ENCODE results near the gene FXYD2. TPM values are rescaled to one million over a fixed set of nuclear protein-coding genes. Genes with fewer than 3 reads are reported as not detected.

The FXYD2 gene
- total RNA-seq, 1 donor from 2014 or later, result 44.6 TPM

DNA sequence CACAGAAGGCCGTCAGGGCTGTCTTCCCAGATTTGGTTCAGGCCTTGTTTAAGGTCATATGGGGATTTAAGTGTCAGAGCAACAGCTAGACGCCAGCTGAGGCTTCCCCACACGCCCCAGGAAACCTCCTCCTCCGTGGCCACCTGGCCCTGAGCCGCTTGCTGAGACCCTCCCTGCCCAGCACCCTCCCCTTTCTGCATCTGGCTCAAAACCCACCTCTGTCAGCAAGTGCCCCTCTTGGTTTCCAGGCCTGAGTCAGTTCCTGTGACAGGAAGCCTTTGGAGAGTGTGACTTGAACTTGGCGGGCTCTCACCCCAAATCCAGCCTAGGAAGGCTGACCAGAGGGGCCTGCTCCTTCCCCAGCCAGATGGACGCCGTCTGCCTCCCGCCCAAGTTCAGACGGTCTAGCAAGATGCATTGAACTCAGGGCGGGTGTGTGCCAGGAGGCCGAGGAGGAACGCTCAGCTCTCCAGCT, 561 bp downstream of the FXYD2 start:
- peak; percentile 15 for DNase-seq
- TF ChIP-seq, protein P1, sequence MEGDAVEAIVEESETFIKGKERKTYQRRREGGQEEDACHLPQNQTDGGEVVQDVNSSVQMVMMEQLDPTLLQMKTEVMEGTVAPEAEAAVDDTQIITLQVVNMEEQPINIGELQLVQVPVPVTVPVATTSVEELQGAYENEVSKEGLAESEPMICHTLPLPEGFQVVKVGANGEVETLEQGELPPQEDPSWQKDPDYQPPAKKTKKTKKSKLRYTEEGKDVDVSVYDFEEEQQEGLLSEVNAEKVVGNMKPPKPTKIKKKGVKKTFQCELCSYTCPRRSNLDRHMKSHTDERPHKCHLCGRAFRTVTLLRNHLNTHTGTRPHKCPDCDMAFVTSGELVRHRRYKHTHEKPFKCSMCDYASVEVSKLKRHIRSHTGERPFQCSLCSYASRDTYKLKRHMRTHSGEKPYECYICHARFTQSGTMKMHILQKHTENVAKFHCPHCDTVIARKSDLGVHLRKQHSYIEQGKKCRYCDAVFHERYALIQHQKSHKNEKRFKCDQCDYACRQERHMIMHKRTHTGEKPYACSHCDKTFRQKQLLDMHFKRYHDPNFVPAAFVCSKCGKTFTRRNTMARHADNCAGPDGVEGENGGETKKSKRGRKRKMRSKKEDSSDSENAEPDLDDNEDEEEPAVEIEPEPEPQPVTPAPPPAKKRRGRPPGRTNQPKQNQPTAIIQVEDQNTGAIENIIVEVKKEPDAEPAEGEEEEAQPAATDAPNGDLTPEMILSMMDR (IDR thresholded peaks at IDR 0.05), result no peak
- Mint-ChIP-seq H3K27ac (no peak overlapping the region), H3K27me3 (peaks cover 26% of the 10 kb centered on the region), H3K4me1 (peaks cover 50% of the 10 kb centered on the region), H3K4me3 (no peak overlapping the region), H3K36me3 (ENCODE audit: low read depth) (no peaks in the 10 kb centered on the region), H3K9me3 (no peaks in the 10 kb centered on the region)
- ChIA-PET CTCF (interaction anchor here (1.1 to 11.0 kb wide), 8 partner anchors 9 to 398 kb away, joined by 3 to 265 read pairs (median 9); no protein-coding TSS in a partner anchor), POLR2A (interaction anchor here (1.4 to 2.9 kb wide), 5 partner anchors 9 to 229 kb away, joined by 4 to 20 read pairs (median 13); partner anchors contain the start of gene IL10RA)
- intact Hi-C loops (cut with micrococcal nuclease), result loop anchor here (1.0 to 5.0 kb wide), 6 partner anchors 17 to 348 kb away; no protein-coding TSS in a partner anchor
- no peak for ATAC-seq (ENCODE audit: low read depth)

DNA sequence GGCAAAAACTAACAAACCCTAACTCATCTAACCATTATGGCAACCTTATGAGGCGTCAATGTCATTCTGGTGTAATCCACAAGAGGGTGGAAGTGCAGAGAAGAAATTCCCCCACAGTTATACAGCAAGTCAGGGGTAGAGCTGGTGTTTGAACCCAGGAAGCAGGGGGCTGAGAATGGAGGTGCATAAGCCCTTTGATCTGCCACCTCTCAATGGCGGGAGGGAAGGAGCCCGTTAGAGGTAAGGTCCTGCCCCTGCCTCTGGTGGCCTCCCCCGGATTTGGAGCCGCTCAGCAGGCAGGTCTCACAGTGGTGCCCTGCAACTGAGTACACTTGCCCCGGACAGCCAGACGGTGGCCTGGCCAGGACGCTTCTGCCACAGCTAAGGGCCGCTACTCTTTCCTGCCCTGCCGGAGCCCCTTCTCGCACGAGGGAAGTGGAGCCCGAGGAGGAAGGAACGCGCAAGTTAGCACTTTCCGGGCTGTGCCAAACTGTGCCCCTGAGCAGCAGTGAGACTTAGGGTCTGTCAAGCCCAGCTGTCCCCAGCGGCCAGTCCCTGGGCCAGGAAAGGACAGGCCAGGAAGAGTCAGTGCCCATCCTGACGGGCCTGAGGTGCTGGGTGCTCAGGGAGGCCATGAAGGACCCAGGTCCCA, 1.1 kb downstream of the FXYD2 start:
- ChIA-PET POLR2A (interaction anchor here (1.1 to 2.9 kb wide), 6 partner anchors 8 to 229 kb away, joined by 4 to 20 read pairs (median 9); partner anchors contain the start of gene IL10RA), CTCF (interaction anchor here (1.0 to 11.0 kb wide), 12 partner anchors 10 to 397 kb away, joined by 3 to 265 read pairs (median 4); no protein-coding TSS in a partner anchor)
- H3K27ac Mint-ChIP-seq, result peak overlapping the region; percentile 61
- H3K4me1 Mint-ChIP-seq, result peaks cover 50% of the 10 kb centered on the region
- DNase-seq, result peak; percentile 25
- intact Hi-C loops (cut with micrococcal nuclease), result loop anchor here (1.0 to 5.0 kb wide), 6 partner anchors 17 to 349 kb away; no protein-coding TSS in a partner anchor
- peaks cover 26% of the 10 kb centered on the region for H3K27me3 Mint-ChIP-seq
- ATAC-seq (ENCODE audit: low read depth), result peak; percentile 43
- H3K9me3 Mint-ChIP-seq, result no peaks in the 10 kb centered on the region
- TF ChIP-seq, protein P1 (IDR thresholded peaks at IDR 0.05), result no peak
- no peak overlapping the region for H3K4me3 Mint-ChIP-seq
- H3K36me3 Mint-ChIP-seq (ENCODE audit: low read depth), result no peaks in the 10 kb centered on the region

DNA sequence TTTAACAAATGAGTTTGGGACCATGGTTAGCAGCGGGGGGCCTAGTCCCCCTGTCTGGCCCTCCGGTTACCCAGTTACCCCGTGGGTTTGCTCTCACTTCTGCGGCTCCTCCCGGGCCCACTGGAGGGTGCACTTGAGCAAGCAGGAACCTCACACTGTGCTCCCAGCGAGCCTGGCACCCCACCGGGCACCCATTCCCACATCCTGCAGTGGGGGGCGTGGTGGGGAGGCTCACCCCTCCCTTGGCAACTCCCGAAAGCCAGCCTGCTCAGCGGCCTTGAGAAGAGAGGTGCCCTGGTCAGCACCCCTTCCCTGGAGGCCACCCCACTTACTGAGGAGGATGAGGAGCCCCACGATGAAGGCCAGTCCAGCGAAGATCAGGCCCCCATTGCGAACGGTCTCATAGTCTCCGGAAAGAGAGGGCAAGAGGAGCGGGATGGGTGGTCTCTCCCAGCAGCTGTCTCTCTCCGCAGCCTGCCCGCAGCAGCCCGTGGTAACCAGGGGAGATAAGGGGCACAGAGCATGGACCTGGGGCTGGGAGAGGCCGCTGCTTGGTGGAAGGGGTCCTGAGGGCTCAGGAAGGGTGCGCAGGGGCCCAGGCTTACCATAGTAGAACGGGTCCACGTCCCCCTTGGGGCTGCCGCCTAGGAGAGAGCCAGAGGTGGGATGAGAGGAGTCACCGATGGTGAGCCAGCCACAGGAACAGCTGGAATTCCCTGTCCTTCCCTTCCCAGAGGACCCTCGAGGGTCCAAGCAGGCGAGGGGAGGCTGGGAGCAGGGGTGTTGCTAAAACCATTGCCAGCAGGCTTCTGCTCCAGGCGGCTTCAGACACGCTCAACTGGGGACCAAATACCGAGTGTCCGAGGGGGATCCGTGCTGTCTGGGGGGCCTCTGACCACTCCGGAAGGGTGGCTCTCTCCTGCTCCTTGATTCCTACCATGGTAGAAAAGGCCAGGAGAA, 2.2 kb downstream of the FXYD2 start:
- ChIA-PET POLR2A (interaction anchor here (1.1 to 2.9 kb wide), 6 partner anchors 7 to 230 kb away, joined by 4 to 20 read pairs (median 9); partner anchors contain the start of gene IL10RA), CTCF (interaction anchor here (0.7 to 11.0 kb wide), 13 partner anchors 13 to 349 kb away, joined by 3 to 265 read pairs (median 4); no protein-coding TSS in a partner anchor)
- peaks cover 51% of the 10 kb centered on the region for H3K4me1 Mint-ChIP-seq
- intact Hi-C loops (cut with micrococcal nuclease), result loop anchor here (1.0 to 5.0 kb wide), 6 partner anchors 16 to 350 kb away; no protein-coding TSS in a partner anchor
- H3K9me3 Mint-ChIP-seq, result no peaks in the 10 kb centered on the region
- DNase-seq, result peak; percentile 50
- no peaks in the 10 kb centered on the region for H3K36me3 Mint-ChIP-seq (ENCODE audit: low read depth)
- H3K27me3 Mint-ChIP-seq, result peaks cover 21% of the 10 kb centered on the region
- TF ChIP-seq, protein P1 (IDR thresholded peaks at IDR 0.05), result no peak
- H3K27ac Mint-ChIP-seq, result no peak overlapping the region
- H3K4me3 Mint-ChIP-seq, result no peak overlapping the region
- ATAC-seq (ENCODE audit: low read depth), result peak; percentile 32

DNA sequence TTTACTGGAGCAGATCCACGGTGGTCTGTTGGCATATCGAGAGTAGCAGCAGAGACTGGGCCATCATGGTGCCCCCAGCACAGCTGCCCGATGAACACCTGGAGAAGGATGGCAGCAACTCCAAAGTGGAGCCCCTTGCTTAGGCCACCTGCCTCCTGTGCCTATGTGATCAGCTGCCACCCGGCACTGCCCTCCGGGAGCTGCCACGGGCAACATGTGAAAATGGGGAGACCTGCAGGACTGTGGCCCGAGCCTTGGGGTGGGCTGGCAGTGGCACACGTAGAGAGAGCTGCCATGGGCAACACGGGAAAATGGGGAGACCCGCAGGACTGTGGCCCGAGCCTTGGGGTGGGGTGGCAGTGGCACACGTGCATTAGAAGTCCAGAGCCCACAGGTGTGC, 3.1 kb downstream of the FXYD2 start:
- no peak overlapping the region for H3K27ac Mint-ChIP-seq
- ATAC-seq (ENCODE audit: low read depth) (no peak), DNase-seq (no peak)
- ChIA-PET CTCF (interaction anchor here (1.8 to 11.0 kb wide), 4 partner anchors 16 to 233 kb away, joined by 4 to 265 read pairs (median 62); no protein-coding TSS in a partner anchor), POLR2A (interaction anchor here (1.6 kb wide), 1 partner anchor 231 kb away, joined by 3 read pairs; no protein-coding TSS in a partner anchor)
- peaks cover 19% of the 10 kb centered on the region for H3K27me3 Mint-ChIP-seq
- H3K4me3 Mint-ChIP-seq, result no peak overlapping the region
- TF ChIP-seq, protein P1 (IDR thresholded peaks at IDR 0.05), result no peak
- intact Hi-C loops (cut with micrococcal nuclease), result loop anchor here (5.0 kb wide), 1 partner anchor 351 kb away; no protein-coding TSS in a partner anchor
- no peaks in the 10 kb centered on the region for H3K9me3 Mint-ChIP-seq
- peaks cover 56% of the 10 kb centered on the region for H3K4me1 Mint-ChIP-seq
- H3K36me3 Mint-ChIP-seq (ENCODE audit: low read depth), result no peaks in the 10 kb centered on the region
